GM19395 (cell line): ENCODE measurements around the gene FBXL3.
"Not testable (repeated sequence)": the region's sequence is repeated elsewhere in the genome, so short reads cannot be mapped to it uniquely, and the experiment has no call there.

ENCODE experiments used
- ATAC-seq: cut with Tn5 transposase; IDR thresholded peaks from one replicate; pipeline ENCODE4 v1.9.1; 2021; ENCODE audit warnings: mild to moderate bottlenecking, moderate library complexity; ENCODE audit not compliant: unreplicated experiment

The FBXL3 gene

GRCh38 chr13:77028202-77028601 is 1.2 kb upstream of the FBXL3 start:
- ATAC-seq = no peak

- peak; percentile 62 for ATAC-seq
Observed at GRCh38 chr13:77026255-77026860, 601 bp downstream of the FBXL3 start.

DNA sequence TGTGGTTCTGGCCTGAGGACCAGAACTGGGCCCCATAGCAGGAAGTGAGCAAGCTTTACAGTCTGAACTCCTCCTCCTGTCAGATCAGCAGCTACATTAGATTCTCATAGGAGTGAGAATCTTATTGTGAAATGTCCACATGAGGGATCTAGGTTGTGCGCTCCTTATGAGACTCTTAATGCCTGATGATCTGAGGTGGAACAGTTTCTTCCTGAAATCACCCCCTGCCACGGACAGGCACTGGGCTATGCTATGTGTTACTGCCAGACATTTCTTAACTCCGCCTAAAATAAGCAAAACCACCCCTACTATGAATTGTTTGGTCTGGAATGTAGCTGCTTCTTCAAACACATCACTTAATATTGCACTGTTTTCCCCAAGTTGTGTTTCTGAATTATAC is 4.6 kb downstream of the FBXL3 start:
- no peak for ATAC-seq

GRCh38 chr13:77019756-77020155 is 7.2 kb downstream of the FBXL3 start:
- no peak for ATAC-seq

DNA sequence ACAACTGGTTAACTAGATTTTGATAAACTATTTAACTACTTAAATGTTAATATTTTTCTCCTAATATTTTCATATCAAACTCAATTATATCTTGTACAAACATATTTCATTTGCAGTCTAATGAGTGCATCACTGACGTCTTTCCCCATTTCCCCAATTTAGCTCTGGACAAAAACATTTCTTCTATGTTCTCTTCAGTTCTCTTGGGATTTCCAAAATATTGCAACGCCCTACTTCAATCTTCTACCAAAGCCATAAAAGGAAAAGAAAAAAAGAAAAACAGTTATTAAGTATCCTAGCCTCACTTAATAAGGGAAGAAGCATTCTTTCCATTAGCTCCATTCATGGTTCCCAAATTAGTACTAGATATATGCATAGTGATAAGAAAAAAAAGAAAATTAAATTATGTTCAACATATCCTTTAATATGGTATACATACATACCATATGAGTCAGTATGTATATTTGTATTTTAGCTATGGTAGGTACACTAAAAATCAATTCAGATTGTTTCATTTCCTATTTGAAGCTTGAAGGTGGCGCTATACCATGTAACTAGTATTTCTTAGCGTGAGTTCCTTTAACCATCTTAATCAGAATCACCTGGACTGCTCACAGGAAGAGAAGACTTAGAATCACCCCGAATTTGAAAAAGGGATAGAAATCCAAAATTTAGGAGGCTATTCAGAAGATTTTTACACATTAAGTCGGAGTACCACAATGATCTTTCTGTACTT is 9.9 kb downstream of the FBXL3 start:
- ATAC-seq = no peak

DNA sequence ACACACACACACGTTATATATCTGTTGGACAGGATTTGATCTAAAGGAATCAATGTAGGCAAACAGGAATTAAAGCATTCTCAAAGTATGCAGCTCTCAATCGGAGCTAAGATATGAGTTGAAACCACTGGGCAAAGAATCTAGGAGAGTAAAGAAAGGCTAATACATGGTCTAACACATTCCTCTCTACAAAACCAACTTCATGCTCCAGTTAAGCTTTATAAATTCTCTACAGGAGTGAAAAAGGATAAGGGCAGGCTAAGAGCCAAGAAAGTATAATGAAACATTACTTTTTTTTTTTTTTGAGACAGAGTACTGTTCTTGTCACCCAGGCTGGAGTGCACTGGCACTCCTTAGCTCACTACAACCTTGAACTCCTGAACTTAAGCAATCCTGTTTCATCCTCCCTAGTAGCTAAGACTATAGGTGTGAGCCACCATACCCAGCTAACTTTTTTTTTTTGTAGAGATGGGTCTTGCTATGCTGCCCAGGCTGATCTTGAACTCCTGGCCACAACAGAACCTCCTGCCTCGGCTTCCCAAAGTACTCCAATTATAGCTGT is 10.6 kb downstream of the FBXL3 start:
- ATAC-seq = no peak

- no peak for ATAC-seq
Observed at GRCh38 chr13:77014906-77015685, 11.9 kb downstream of the FBXL3 start.

DNA sequence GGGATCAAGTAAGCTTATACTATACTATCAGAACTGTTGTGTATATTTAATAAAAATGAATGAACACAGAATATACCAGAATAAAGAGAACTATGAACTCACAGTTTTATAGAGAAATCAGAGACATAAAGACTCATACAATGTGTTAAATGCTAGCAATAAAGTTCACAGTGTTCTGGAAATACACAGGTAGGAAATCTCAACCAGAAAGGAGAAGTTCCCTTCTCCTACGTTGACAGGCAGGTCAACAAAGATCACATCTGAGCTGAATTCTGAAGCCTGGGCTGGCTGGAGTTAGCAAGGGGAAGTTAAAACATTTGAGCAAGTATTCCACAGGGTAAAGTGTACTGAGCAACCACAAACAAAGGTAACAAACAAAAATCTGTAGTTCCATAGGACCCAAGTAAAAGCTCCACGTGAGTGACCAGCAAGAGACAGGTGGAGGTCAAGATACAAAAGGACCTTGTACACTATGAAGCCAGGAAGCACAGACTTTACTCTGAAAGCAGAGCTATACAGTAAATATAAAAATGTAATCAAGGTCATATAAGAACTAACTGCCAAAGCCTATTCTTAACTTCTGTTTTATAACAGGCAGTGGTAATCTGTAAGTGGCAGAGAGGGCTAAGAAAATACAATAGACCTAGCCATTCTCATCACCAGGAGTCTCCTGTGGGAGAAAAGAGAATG is 13.0 kb downstream of the FBXL3 start:
- ATAC-seq = no peak

DNA sequence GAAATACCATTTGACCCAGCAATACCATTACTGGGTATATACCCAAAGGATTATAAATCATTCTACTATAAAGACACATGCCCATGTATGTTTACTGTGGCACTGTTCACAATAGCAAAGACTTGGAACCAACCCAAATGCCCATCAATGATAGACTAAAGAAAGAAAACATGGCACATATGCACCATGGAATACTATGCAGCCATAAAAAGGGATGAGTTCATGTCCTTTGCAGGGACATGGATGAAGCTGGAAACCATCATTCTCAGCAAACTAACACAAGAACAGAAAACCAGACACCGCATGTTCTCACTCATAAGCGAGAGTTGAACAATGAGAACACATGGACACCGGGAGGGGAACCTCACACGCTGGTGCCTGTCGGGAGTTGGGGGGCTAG is 17.2 kb downstream of the FBXL3 start:
- not testable (repeated sequence) for ATAC-seq

DNA sequence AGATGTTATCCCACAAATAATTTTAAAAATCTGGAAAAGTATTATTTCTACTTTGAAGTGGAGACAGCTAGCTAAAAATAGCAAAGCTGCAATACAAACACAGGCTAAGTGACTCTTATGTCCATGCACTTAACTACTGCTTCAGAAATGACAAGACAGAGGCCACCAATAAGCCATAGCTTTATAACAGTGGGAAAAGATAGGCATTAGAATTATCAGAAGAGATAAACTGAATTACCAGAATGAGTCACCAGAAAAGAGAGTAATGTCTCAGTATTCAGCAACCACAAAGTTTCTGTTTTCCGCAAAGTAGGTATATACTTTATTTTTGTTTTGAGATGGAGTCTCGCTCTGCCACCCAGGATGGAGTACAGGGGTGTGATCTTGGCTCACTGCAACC is 17.9 kb downstream of the FBXL3 start:
- ATAC-seq = no peak

DNA sequence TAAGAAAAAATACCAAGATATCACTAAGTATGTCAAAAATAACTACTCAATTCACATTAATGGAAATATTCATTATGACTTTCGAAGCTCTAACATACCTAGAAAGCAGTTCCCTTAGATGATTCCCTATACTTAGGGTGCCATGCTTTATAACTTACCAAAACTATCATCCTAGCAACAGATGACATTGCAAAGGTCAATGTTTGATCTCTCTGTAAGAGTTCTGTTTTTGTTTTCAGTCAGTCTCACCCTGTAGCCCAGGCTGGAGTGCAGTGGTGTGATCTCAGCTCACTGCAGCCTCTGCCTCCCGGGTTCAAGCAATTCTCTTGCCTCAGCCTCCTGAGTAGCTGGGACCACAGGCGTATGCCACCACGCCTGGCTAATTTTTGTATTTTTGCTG is 18.6 kb downstream of the FBXL3 start:
- peak; percentile 52 for ATAC-seq

GRCh38 chr13:77002590-77003190 is 24.3 kb downstream of the FBXL3 start:
- ATAC-seq = no peak

DNA sequence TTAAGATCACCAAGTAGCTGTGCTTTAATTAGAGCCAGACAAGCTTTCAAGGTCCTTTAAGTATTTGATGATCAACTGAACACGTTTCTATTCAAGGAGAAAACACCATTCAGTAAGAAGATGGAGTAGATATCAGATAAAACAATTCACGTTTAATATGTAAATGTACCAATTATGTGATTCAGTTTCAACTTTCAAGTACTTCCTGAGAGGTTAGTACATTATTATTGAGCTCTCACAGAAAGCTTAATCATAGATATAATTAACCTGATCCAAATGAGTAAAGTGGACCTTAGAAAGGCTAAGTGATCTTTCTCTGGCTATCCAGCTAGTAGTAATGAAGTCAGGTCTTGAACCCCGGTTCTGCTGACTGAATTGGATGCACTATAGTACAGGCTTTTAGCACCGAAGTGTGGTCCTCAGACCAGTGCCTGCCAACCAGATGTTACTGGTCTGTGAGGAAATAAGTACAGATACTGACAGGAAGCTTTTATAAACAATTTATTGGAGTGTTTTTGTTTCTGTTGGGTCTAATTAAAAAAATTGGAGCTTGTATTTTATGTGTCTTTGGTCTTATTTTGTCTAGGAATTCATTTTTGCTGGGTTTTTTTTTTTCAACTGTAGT is 24.9 kb downstream of the FBXL3 start:
- ATAC-seq = no peak

GRCh38 chr13:77001540-77001939 is 25.4 kb downstream of the FBXL3 start:
- ATAC-seq = no peak

DNA sequence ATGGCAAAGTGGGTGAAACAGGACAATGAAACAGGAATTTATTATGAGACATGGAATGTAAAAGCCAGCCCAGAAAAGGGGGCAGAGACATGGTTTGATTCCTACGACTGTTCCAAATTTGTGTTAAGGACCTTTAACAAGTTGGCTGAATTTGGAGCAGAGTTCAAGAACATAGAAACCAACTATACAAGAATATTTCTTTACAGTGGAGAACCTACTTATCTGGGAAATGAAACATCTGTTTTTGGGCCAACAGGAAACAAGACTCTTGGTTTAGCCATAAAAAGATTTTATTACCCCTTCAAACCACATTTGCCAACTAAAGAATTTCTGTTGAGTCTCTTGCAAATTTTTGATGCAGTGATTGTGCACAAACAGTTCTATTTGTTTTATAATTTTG is 26.5 kb downstream of the FBXL3 start:
- ATAC-seq = no peak

GRCh38 chr13:76994281-76994680 is 32.7 kb downstream of the FBXL3 start:
- ATAC-seq = no peak

GRCh38 chr13:76993473-76993872 is 33.5 kb downstream of the FBXL3 start:
- no peak for ATAC-seq

DNA sequence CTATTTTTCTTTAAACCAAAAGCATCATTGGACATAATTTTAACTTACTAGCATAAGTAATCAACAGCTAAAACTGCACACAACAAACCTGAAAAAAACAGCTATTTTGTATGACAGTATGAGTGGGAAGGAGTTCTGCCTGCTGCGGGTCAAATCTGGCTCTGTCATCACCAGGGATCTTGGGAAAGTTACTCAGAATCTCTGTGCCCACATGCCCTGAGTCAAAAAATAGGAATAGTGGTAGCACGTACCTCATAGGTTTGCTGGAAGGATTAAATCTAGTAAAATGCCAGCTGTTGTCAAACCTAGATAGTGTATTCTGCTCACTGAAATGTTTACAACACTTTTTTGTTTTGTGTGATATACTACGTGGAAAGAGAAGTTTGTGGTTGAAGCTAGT is 33.9 kb downstream of the FBXL3 start:
- no peak for ATAC-seq

- ATAC-seq = peak; percentile 16
Observed at GRCh38 chr13:76992548-76993001, 34.4 kb downstream of the FBXL3 start.
